Heart left ventricle (tissue), 16 donors: Measurements from ENCODE around the gene CADM3. TPM values are rescaled to one million over a fixed set of nuclear protein-coding genes. Genes with fewer than 3 reads are reported as not detected.

Source experiments
- ATAC-seq, 4 donors: fragments of 200-7000 bp; cut with Tn5 transposase; one replicate each; pipeline ENCODE4 v1.9.1; 2020 to 2022; ENCODE audit warnings: moderate library complexity in 4 of 4, mild to moderate bottlenecking in 3 of 4, moderate number of reproducible peaks in 1 of 4
- DNase-seq, 5 donors: peaks; one replicate each; pipeline ENCODE4 v3.0.0-alpha.2; 2020
- H3K27ac ChIP-seq, 12 donors: fragments of 200-600 bp; sonication (generic) in 4 of 12; one replicate each; pipeline versions ENCODE4 v1.5.0 to v1.8.0; 2016 to 2022; ENCODE audit warnings: mild to moderate bottlenecking in 2 of 12
- H3K27me3 ChIP-seq, 9 donors: fragments of 200-600 bp; sonication (generic) in 2 of 9; one replicate each; pipeline versions ENCODE4 v1.5.1 to v1.8.0; 2016 to 2022; ENCODE audit warnings: mild to moderate bottlenecking in 3 of 9
- H3K36me3 ChIP-seq, 9 donors: fragments of 200-600 bp; sonication (generic) in 2 of 9; one replicate each; pipeline versions ENCODE4 v1.5.0 to v1.8.0; 2018 to 2022; ENCODE audit warnings: mild to moderate bottlenecking in 2 of 9
- H3K4me1 ChIP-seq, 12 donors: fragments of 200-600 bp; sonication (generic) in 4 of 12; one replicate each; pipeline versions ENCODE4 v1.5.0 to v1.8.0; 2016 to 2022; ENCODE audit warnings: mild to moderate bottlenecking in 3 of 12
- H3K4me3 ChIP-seq, 12 donors: fragments of 200-600 bp; sonication (generic) in 4 of 12; one replicate each; pipeline versions ENCODE4 v1.5.0 to v1.8.0; 2017 to 2022; ENCODE audit warnings: mild to moderate bottlenecking in 9 of 12, moderate library complexity in 4 of 12
- H3K9me3 ChIP-seq, 12 donors: fragments of 200-600 bp; sonication (generic) in 4 of 12; one replicate each; pipeline versions ENCODE4 v1.5.0 to v1.8.0; 2016 to 2022; ENCODE audit warnings: mild to moderate bottlenecking in 1 of 12
- CTCF ChIP-seq, 12 donors: fragments of 200-600 bp; sonication (generic) in 4 of 12; IDR thresholded peaks; one replicate each; pipeline versions ENCODE4 v1.5.0 to v1.8.0; 2018 to 2022; ENCODE audit warnings: antibody characterized with exemption in 12 of 12, mild to moderate bottlenecking in 5 of 12
- POLR2A ChIP-seq, 2 donors: fragments of 450-650 bp; IDR thresholded peaks; one replicate each; pipeline ENCODE4 v1.6.1; 2017; ENCODE audit warnings: antibody characterized with exemption in 2 of 2, mild to moderate bottlenecking in 2 of 2, moderate library complexity in 2 of 2
- WGBS, 4 donors: extraction: QIAGEN DNeasy Blood & Tissue Kit in 2 of 4; methylation state at CpG; one replicate each; pipeline versions ENCODE4 v1.1.5 to v1.1.7; 2013 to 2018; 5-methylcytosine and 5-hydroxymethylcytosine counted together
- intact Hi-C, 10 donors: fragments of 100-400 bp; cut with DNase I; formaldehyde crosslinking; loops; one replicate each; pipeline versions ENCODE4 v1.11.1 to v1.14.2; 2022
- polyA plus RNA-seq, 2 donors: library from polyadenylated mRNA; stranded (reverse); fragments of 200-250 nt; gene quantifications; one replicate each; pipeline ENCODE4 v1.2.3, GENCODE V29; 2013
- total RNA-seq, 9 donors: library from RNA; depleted of rRNA in 2 of 9; stranded (reverse); fragments of >200 nt in 2 of 9; fragmentation: NEBNext Ultra II Directional in 3 of 9; extraction: Animal tissue kit (Norgen Biotek cat#: 25700) in 3 of 9; gene quantifications; one replicate each; pipeline versions ENCODE4 v1.1.0 to v1.2.4, GENCODE V29; 2016 to 2023
- donor health status: ischemic (EF 13 %, LVEDD 7.1; RV severe dilation, severe dysfunction).
- donor health status: healthy with polysubstance abuse.
- donor health status: DM: no; HTN: yes; CAD: no.
- donor health status: DM: no; HTN: no; CAD: no.
- donor health status: ischemic (EF 25% LVEDD 6.9; RV normal size, moderate dysfunction).
- donor health status: ischemic (EF 25% LVEDD 5.7; RV mildly dilated, moderate dysfunction).
- donor health status: healthy.
- donor health status: DM: yes; HTN: yes; CAD: no.
- donor health status: ischemic (EF 35%, LVEDD 5.7; RV mildly dilated, moderate dysfunction).
- donor health status: nonischemic (EF 11% LVEDD 7.7; RV severe dilation, severe dysfunction).
- donor health status: DM: yes; HTN: yes; CAD: no.
- donor health status: PGD.
- donor health status: ischemic (EF 29% LVEDD 5.4; RV normal size, mild dysfunction).
- donor health status: nonischemic (EF 23%, LVEDD 6.1; RV moderate dilation, normal function).

CADM3 gene
- total and polyA plus RNA-seq, 11 donors = 0.93 to 14.3 (median 2.3) TPM

GRCh38 chr1:159205225-159205624 is 33.8 kb downstream of the CADM3 start:
- H3K9me3 ChIP-seq = no peaks in the 10 kb centered on the region
- peak overlapping the region in 6 of 12 donors; percentile 13 to 50 (median 36) for H3K4me3 ChIP-seq
- intact Hi-C loops = no loop called here
- no peaks in the 10 kb centered on the region for H3K4me1 ChIP-seq
- H3K36me3 ChIP-seq = no peaks in the 10 kb centered on the region
- WGBS, 4 donors = 33 to 45% (median 40%) methylated on average over 6 of the region's 6 CpGs
- peak overlapping the region in 1 of 12 donors; percentile 42 for H3K27ac ChIP-seq
- TF ChIP-seq CTCF (IDR thresholded peaks at IDR 0.05) (no peak), POLR2A (IDR thresholded peaks at IDR 0.05) (no peak)
- DNase-seq (no peak), ATAC-seq (no peak)
- peaks cover 0 to 73% (median 21%) of the 10 kb centered on the region in 9 donors for H3K27me3 ChIP-seq

- WGBS, 4 donors = 82 to 92% (median 87%) methylated on average over 4 of the region's 4 CpGs
- H3K27me3 ChIP-seq = peaks cover 0 to 75% (median 21%) of the 10 kb centered on the region in 9 donors
- intact Hi-C loops = no loop called here
These were observed 34.7 kb downstream of the CADM3 start for GRCh38 chr1:159206110-159206509.

GRCh38 chr1:159207080-159207479 is 35.7 kb downstream of the CADM3 start:
- peaks cover 0 to 76% (median 21%) of the 10 kb centered on the region in 9 donors for H3K27me3 ChIP-seq
- DNase-seq = no peak
- no peaks in the 10 kb centered on the region for H3K9me3 ChIP-seq
- ATAC-seq = no peak
- TF ChIP-seq CTCF (IDR thresholded peaks at IDR 0.05) = no peak
- TF ChIP-seq POLR2A (IDR thresholded peaks at IDR 0.05) = no peak
- H3K4me3 ChIP-seq = peak overlapping the region in 2 of 12 donors; percentile 13 to 50
- intact Hi-C loops = no loop called here
- WGBS, 4 donors = 79 to 84% (median 81%) methylated on average over 5 of the region's 5 CpGs
- H3K27ac ChIP-seq = no peak overlapping the region
- H3K4me1 ChIP-seq = peaks cover 0 to 6% (median 0%) of the 10 kb centered on the region in 12 donors
- no peaks in the 10 kb centered on the region for H3K36me3 ChIP-seq

More at GRCh38 chr1:159206110-159206509, 34.7 kb downstream of the CADM3 start:
- Histone ChIP-seq H3K27ac (peak overlapping the region in 1 of 12 donors; percentile 42), H3K4me3 (peak overlapping the region in 6 of 12 donors; percentile 9 to 50 (median 36)), H3K9me3 (no peaks in the 10 kb centered on the region), H3K36me3 (no peaks in the 10 kb centered on the region), H3K4me1 (peaks cover 0 to under 1% (median 0%) of the 10 kb centered on the region in 12 donors)
- DNase-seq (no peak), ATAC-seq (no peak)
- TF ChIP-seq CTCF (IDR thresholded peaks at IDR 0.05) (no peak), POLR2A (IDR thresholded peaks at IDR 0.05) (no peak)

GRCh38 chr1:159207774-159208173 is 36.4 kb downstream of the CADM3 start:
- intact Hi-C loops = no loop called here
- Histone ChIP-seq H3K27ac (no peak overlapping the region), H3K9me3 (no peaks in the 10 kb centered on the region), H3K4me1 (peaks cover 0 to 6% (median 0%) of the 10 kb centered on the region in 12 donors), H3K4me3 (peak overlapping the region in 1 of 12 donors; percentile 50), H3K27me3 (peaks cover 0 to 79% (median 21%) of the 10 kb centered on the region in 9 donors), H3K36me3 (no peaks in the 10 kb centered on the region)
- no peak for ATAC-seq
- DNase-seq = no peak
- WGBS, 4 donors = 20 to 37% (median 32%) methylated on average over 8 of the region's 8 CpGs
- TF ChIP-seq CTCF (IDR thresholded peaks at IDR 0.05) = no peak
- no peak for TF ChIP-seq POLR2A (IDR thresholded peaks at IDR 0.05)
